Prostate gland (tissue), 2 donors: Measurements from ENCODE around the gene ANKRD30B.
"Not testable (repeated sequence)": the region's sequence is repeated elsewhere in the genome, so short reads cannot be mapped to it uniquely, and the experiment has no call there.

Experiments used
- POLR2A ChIP-seq: fragments of 450-650 bp; IDR thresholded peaks from one replicate; pipeline ENCODE4 v1.6.1; 2016; ENCODE audit warnings: antibody characterized with exemption, mild to moderate bottlenecking
- POLR2AphosphoS5 ChIP-seq: sonication (generic); formaldehyde crosslinking; IDR thresholded peaks from one replicate; pipeline ENCODE4 v1.6.1; 2017; ENCODE audit warnings: antibody characterized with exemption
- TF ChIP-seq, protein P1 (sequence below), 4 experiments: fragments of 200-600 bp in 2 of 4; fragments of 450-650 bp in 2 of 4; sonication (generic) in 2 of 4; IDR thresholded peaks; 1 replicate in 3 of 4; 2 replicates in 1 of 4; pipeline ENCODE4 v1.5.1; 2016 to 2019; ENCODE audit warnings: antibody characterized with exemption in 4 of 4, mild to moderate bottlenecking in 2 of 4, moderate library complexity in 2 of 4

- TF ChIP-seq POLR2A, POLR2AphosphoS5: not testable (repeated sequence)
- TF ChIP-seq, protein P1, sequence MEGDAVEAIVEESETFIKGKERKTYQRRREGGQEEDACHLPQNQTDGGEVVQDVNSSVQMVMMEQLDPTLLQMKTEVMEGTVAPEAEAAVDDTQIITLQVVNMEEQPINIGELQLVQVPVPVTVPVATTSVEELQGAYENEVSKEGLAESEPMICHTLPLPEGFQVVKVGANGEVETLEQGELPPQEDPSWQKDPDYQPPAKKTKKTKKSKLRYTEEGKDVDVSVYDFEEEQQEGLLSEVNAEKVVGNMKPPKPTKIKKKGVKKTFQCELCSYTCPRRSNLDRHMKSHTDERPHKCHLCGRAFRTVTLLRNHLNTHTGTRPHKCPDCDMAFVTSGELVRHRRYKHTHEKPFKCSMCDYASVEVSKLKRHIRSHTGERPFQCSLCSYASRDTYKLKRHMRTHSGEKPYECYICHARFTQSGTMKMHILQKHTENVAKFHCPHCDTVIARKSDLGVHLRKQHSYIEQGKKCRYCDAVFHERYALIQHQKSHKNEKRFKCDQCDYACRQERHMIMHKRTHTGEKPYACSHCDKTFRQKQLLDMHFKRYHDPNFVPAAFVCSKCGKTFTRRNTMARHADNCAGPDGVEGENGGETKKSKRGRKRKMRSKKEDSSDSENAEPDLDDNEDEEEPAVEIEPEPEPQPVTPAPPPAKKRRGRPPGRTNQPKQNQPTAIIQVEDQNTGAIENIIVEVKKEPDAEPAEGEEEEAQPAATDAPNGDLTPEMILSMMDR (IDR thresholded peaks at IDR 0.05) = not testable (repeated sequence)
These were observed 108.3 kb downstream of the ANKRD30B start for GRCh38 chr18:14856256-14856655.
